GM12873 (cell line): Measurements from ENCODE around the gene TRIM71.
A peak's percentile ranks its signal among the peaks of the same experiment; 100 is the strongest.

ENCODE experiments used
- CTCF ChIP-seq: IDR thresholded peaks from 2 replicates; pipeline ENCODE4 v1.5.1; 2012; ENCODE audit warnings: low read depth, mild to moderate bottlenecking, moderate library complexity, low read length, control low read depth; ENCODE audit not compliant: insufficient read depth; ENCODE audit errors: missing control alignments

Gene TRIM71

GRCh38 chr3:32872487-32873382, 54.9 kb downstream of the TRIM71 start:
- no peak for TF ChIP-seq CTCF

GRCh38 chr3:32873531-32874130, 55.8 kb downstream of the TRIM71 start:
- peak; percentile 35 for TF ChIP-seq CTCF

GRCh38 chr3:32876920-32877319, 59.1 kb downstream of the TRIM71 start:
- no peak for TF ChIP-seq CTCF

GRCh38 chr3:32877598-32877997, 59.8 kb downstream of the TRIM71 start:
- no peak for TF ChIP-seq CTCF

- no peak for TF ChIP-seq CTCF
Observed at GRCh38 chr3:32880225-32880624, 62.4 kb downstream of the TRIM71 start.

- no peak for TF ChIP-seq CTCF
Observed at GRCh38 chr3:32881624-32882023, 63.8 kb downstream of the TRIM71 start.

- TF ChIP-seq CTCF = no peak
Observed at GRCh38 chr3:32882189-32882588, 64.4 kb downstream of the TRIM71 start.
